WTC11 (cell line): ENCODE data around the gene ULK4.

Source experiments
- CTCF ChIP-seq: fragments of 200-600 bp; IDR thresholded peaks from 2 replicates; pipeline ENCODE4 v1.8.0; 2022; ENCODE audit warnings: antibody characterized with exemption
- MAX ChIP-seq: sonication (generic); formaldehyde crosslinking; IDR thresholded peaks from 2 replicates; pipeline ENCODE4 v1.8.0; 2022; ENCODE audit warnings: mild to moderate bottlenecking, missing genetic modification reagents
- NFYB ChIP-seq: sonication (generic); formaldehyde crosslinking; conservative IDR thresholded peaks from 2 replicates; pipeline ENCODE4 v1.8.0; 2022; ENCODE audit warnings: low read depth, missing genetic modification reagents

- no peak for TF ChIP-seq CTCF
- TF ChIP-seq NFYB (CRISPR knock-in tag): no peak
- TF ChIP-seq MAX: no peak
These were observed 633.0 kb downstream of the ULK4 start for GRCh38 chr3:41328926-41329325.
